ENCODE data around the gene SLC41A2. TPM values are rescaled to one million over a fixed set of nuclear protein-coding genes. Genes with fewer than 3 reads are reported as not detected.

Gene SLC41A2, protein sequence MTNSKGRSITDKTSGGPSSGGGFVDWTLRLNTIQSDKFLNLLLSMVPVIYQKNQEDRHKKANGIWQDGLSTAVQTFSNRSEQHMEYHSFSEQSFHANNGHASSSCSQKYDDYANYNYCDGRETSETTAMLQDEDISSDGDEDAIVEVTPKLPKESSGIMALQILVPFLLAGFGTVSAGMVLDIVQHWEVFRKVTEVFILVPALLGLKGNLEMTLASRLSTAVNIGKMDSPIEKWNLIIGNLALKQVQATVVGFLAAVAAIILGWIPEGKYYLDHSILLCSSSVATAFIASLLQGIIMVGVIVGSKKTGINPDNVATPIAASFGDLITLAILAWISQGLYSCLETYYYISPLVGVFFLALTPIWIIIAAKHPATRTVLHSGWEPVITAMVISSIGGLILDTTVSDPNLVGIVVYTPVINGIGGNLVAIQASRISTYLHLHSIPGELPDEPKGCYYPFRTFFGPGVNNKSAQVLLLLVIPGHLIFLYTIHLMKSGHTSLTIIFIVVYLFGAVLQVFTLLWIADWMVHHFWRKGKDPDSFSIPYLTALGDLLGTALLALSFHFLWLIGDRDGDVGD
- total RNA-seq (4.7 TPM), polyA plus RNA-seq (under 1 TPM in 3 of 4 donors, not detected in 1; 0.32 to 0.64 (median 0.47) TPM)

DNA sequence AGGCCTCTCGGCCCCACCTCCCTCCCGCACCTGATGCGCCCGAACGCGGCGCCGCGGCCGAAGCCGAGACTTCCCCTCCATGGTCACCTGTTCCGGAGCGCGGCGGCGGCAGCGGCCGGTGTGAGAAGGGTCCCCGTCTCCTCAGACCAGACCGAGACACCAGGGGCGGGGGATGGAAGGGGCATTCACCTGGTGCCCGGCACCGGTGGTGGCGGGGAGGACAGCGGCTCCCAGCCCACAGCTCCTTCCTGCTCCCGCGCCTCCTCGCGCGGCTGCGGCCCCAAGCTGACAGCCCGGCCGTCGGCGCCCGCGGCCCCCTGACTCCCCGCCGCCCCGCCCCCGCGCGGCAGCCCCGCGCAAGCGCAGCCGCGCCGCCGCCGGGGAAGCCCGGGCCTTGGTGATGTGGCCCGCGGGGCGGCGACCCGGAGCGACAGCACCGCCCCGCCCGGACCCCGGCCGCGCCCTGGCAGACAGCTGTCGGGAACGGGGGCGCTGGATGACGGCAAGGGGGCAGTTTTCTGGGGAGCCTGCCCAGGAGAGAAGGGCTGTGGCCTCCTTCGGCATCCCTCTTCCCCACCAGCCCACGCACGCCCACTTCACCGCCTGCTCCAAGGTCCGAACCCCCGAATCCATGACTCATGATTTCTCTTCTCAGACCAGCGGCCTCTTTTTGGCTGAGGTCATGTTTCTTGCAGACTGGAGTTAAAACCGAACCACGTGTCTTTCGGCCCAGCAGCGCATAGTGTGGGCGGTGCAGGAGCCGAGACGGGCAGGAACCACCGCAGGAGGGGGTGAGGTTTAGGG is at the start of gene SLC41A2:
Gene SLC41A2, minus strand, starts transcription at position 290 of the 804 bp plus-strand sequence. CDS start 29,763 bp downstream, outside the sequence.
- H3K4me1 Mint-ChIP-seq, result peaks cover 7 to 22% (median 12%) of the 10 kb centered on the region in 4 donors
- Histone ChIP-seq H3K4me1 (ENCODE audit: control insufficient read depth, insufficient read depth, low read length, poor library complexity, severe bottlenecking) (peaks cover 13% of the 10 kb centered on the region), H3K9me3 (ENCODE audit: control insufficient read depth in 2 of 2, low read length in 2 of 2) (no peaks in the 10 kb centered on the region), H3K27ac (ENCODE audit: insufficient read depth, low read length, poor library complexity, severe bottlenecking) (peak within 1 kb of the TSS; percentile 63), H3K27me3 (ENCODE audit: control insufficient read depth, insufficient read depth, low read length) (peaks cover 2% of the 10 kb centered on the region), H3K4me3 (ENCODE audit: low read depth, low read length) (peak within 1 kb of the TSS; percentile 68), H3K36me3 (ENCODE audit: control insufficient read depth, insufficient read depth, low read length) (no peaks in the 10 kb centered on the region)
- peak within 1 kb of the TSS; percentile 92 to 98 (median 97) for H3K4me3 Mint-ChIP-seq
- DNase-seq (peak; percentile 67 to 87 (median 76)), ATAC-seq (ENCODE audit: low read depth in 2 of 2) (peak; percentile 94)
- peaks cover 9% of the 10 kb centered on the region for H3K27me3 Mint-ChIP-seq
- H3K9me3 Mint-ChIP-seq, result no peaks in the 10 kb centered on the region
- no peaks in the 10 kb centered on the region for H3K36me3 Mint-ChIP-seq
- peak within 1 kb of the TSS; percentile 50 to 94 (median 90) for H3K27ac Mint-ChIP-seq

DNA sequence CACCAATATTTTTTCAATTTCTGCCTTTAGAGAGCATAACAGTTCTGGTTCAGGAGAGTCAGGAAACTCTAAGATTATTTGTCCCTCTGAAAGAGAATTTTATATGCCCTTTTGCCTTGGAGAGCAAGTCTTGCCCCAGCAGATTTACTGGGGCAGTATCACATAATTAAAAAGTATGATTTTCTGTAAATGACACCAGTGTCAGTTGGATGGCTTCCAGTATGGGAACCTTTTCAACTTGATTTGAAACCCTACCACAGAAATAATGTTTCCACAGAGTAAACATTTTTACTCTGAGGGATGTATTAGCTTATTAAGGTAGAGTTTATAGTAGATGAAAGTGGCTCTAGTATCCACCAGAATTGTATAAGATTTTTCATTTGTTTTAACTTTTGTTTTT is 43.4 kb upstream of the SLC41A2 start:
- Histone ChIP-seq H3K4me1 (ENCODE audit: control insufficient read depth, insufficient read depth, low read length, poor library complexity, severe bottlenecking) (no peaks in the 10 kb centered on the region), H3K27ac (ENCODE audit: insufficient read depth, low read length, poor library complexity, severe bottlenecking) (no peak overlapping the region), H3K36me3 (ENCODE audit: control insufficient read depth, insufficient read depth, low read length) (peaks cover 56% of the 10 kb centered on the region), H3K27me3 (ENCODE audit: control insufficient read depth, insufficient read depth, low read length) (no peaks in the 10 kb centered on the region), H3K4me3 (ENCODE audit: low read depth, low read length) (no peak overlapping the region), H3K9me3 (ENCODE audit: control insufficient read depth in 2 of 2, low read length in 2 of 2) (peaks cover 11 to 15% of the 10 kb centered on the region in 2 experiments)
- no peaks in the 10 kb centered on the region for H3K27me3 Mint-ChIP-seq
- peaks cover 2 to 26% (median 15%) of the 10 kb centered on the region in 4 donors for H3K4me1 Mint-ChIP-seq
- no peak overlapping the region for H3K27ac Mint-ChIP-seq
- peaks cover 0 to 23% (median 13%) of the 10 kb centered on the region in 7 donors for H3K9me3 Mint-ChIP-seq
- DNase-seq (no peak), ATAC-seq (ENCODE audit: low read depth in 2 of 2) (no peak)
- peaks cover 86% of the 10 kb centered on the region for H3K36me3 Mint-ChIP-seq
- H3K4me3 Mint-ChIP-seq, result no peak overlapping the region

DNA sequence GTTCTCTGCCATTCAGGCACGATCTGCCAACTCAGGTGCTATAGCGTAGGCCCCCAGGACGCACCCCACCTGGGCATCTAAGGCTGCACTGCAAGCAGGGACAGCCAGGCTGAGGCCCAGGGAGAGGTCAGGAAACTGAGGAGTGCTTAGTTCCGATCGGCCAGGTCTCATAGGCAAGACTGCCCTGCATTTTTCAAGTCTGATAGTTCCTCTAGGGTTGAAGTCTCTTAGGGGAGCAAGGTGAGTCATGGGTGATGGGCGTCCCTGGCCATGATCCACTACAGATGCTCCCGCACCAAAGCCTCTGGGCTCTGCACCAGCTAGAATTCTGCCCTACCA is 41.2 kb upstream of the SLC41A2 start:
- peaks cover 84% of the 10 kb centered on the region for H3K36me3 Mint-ChIP-seq
- peaks cover 0 to 20% (median 13%) of the 10 kb centered on the region in 4 donors for H3K4me1 Mint-ChIP-seq
- Histone ChIP-seq H3K9me3 (ENCODE audit: control insufficient read depth in 2 of 2, low read length in 2 of 2) (peaks cover 11 to 15% of the 10 kb centered on the region in 2 experiments), H3K27ac (ENCODE audit: insufficient read depth, low read length, poor library complexity, severe bottlenecking) (no peak overlapping the region), H3K4me3 (ENCODE audit: low read depth, low read length) (no peak overlapping the region), H3K4me1 (ENCODE audit: control insufficient read depth, insufficient read depth, low read length, poor library complexity, severe bottlenecking) (no peaks in the 10 kb centered on the region), H3K27me3 (ENCODE audit: control insufficient read depth, insufficient read depth, low read length) (no peaks in the 10 kb centered on the region), H3K36me3 (ENCODE audit: control insufficient read depth, insufficient read depth, low read length) (peaks cover 73% of the 10 kb centered on the region)
- DNase-seq (no peak), ATAC-seq (ENCODE audit: low read depth in 2 of 2) (no peak)
- H3K9me3 Mint-ChIP-seq, result peaks cover 0 to 23% (median 13%) of the 10 kb centered on the region in 7 donors
- no peak overlapping the region for H3K27ac Mint-ChIP-seq
- H3K4me3 Mint-ChIP-seq, result no peak overlapping the region
- no peaks in the 10 kb centered on the region for H3K27me3 Mint-ChIP-seq

DNA sequence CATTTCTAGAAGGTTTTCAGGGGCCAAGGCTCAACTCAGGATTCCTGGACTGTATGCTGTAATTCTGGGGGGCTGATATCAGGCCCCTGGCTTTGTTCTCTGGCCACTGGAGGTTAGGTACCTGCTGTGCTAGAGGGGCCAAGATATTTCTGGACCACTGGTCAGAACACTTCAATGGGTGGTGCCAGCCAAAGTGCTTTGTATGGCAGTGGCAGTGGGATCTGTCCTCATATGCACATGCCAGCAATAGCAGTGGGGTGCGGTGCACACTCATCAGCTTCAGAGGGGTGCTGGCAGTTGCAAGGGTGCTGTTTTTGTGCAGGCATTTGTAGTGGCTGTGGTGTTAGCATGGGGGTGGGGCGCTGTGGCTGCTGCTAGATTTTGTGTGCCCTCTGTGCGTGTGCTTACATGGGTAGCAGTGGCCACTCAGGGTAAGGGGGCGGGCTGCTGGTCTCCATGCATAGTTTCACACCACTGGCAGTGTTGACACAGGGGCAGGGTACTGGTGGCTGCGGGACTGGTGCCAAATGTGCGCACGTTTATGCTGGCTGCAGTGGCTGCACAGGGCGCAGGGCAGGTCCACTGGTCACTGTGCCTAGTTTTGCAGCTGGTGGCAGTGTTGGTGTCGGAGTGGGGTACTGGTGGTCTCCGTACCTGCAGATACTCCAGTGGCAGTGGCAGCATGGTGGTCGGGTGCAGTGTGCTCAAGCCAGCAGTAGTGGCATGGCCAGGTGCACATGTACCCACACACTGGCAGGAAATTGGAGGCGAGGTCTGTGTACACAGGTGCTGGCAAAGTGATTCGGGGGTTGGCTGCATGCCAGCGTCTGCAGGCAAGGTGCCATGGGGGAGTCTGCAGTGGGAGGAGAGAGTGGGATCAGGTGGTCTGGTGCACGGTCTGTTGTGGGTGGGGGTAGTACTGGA is 40.6 kb upstream of the SLC41A2 start:
- H3K4me1 Mint-ChIP-seq, result peaks cover 0 to 20% (median 12%) of the 10 kb centered on the region in 4 donors
- H3K4me1 ChIP-seq (ENCODE audit: control insufficient read depth, insufficient read depth, low read length, poor library complexity, severe bottlenecking), result no peaks in the 10 kb centered on the region
- peaks cover 11 to 15% of the 10 kb centered on the region in 2 experiments for H3K9me3 ChIP-seq (ENCODE audit: control insufficient read depth in 2 of 2, low read length in 2 of 2)
- ATAC-seq (ENCODE audit: low read depth in 2 of 2), result no peak
- H3K36me3 Mint-ChIP-seq, result peaks cover 82% of the 10 kb centered on the region
- H3K27me3 ChIP-seq (ENCODE audit: control insufficient read depth, insufficient read depth, low read length), result no peaks in the 10 kb centered on the region
- no peak overlapping the region for H3K4me3 Mint-ChIP-seq
- H3K4me3 ChIP-seq (ENCODE audit: low read depth, low read length), result no peak overlapping the region
- peak overlapping the region in 2 of 3 donors; percentile 16 to 67 for H3K27ac Mint-ChIP-seq
- H3K27me3 Mint-ChIP-seq, result no peaks in the 10 kb centered on the region
- DNase-seq, result no peak
- H3K27ac ChIP-seq (ENCODE audit: insufficient read depth, low read length, poor library complexity, severe bottlenecking), result no peak overlapping the region
- peaks cover 0 to 23% (median 11%) of the 10 kb centered on the region in 7 donors for H3K9me3 Mint-ChIP-seq
- H3K36me3 ChIP-seq (ENCODE audit: control insufficient read depth, insufficient read depth, low read length), result peaks cover 76% of the 10 kb centered on the region

DNA sequence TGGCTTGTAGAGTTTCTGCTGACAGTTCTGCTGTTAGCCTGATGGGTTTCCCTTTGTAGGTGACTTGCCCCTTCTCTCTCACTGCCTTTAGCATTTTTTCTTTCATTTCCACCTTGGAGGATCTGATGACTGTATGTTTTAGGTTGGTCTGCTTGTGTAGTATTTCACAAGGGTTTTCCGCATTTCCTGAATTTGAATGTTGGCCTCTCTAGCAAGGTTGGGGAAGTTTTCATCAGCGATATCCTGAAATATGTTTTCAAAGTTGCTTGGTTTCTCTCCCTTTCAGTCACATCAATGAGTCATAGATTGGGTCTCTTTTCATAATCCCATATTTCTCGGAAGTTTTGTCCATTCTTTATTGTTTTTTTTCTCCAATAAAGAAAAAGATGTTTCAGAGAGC is 39.5 kb upstream of the SLC41A2 start:
- Histone ChIP-seq H3K27me3 (ENCODE audit: control insufficient read depth, insufficient read depth, low read length) (no peaks in the 10 kb centered on the region), H3K36me3 (ENCODE audit: control insufficient read depth, insufficient read depth, low read length) (peaks cover 70% of the 10 kb centered on the region), H3K4me1 (ENCODE audit: control insufficient read depth, insufficient read depth, low read length, poor library complexity, severe bottlenecking) (no peaks in the 10 kb centered on the region), H3K4me3 (ENCODE audit: low read depth, low read length) (no peak overlapping the region), H3K27ac (ENCODE audit: insufficient read depth, low read length, poor library complexity, severe bottlenecking) (no peak overlapping the region), H3K9me3 (ENCODE audit: control insufficient read depth in 2 of 2, low read length in 2 of 2) (peaks cover 11 to 15% of the 10 kb centered on the region in 2 experiments)
- H3K27ac Mint-ChIP-seq, result no peak overlapping the region
- H3K4me1 Mint-ChIP-seq, result peaks cover 0 to 20% (median 12%) of the 10 kb centered on the region in 4 donors
- no peak overlapping the region for H3K4me3 Mint-ChIP-seq
- ATAC-seq (ENCODE audit: low read depth in 2 of 2) (no peak), DNase-seq (no peak)
- no peaks in the 10 kb centered on the region for H3K27me3 Mint-ChIP-seq
- peaks cover 0 to 23% (median 11%) of the 10 kb centered on the region in 7 donors for H3K9me3 Mint-ChIP-seq
- peaks cover 81% of the 10 kb centered on the region for H3K36me3 Mint-ChIP-seq

DNA sequence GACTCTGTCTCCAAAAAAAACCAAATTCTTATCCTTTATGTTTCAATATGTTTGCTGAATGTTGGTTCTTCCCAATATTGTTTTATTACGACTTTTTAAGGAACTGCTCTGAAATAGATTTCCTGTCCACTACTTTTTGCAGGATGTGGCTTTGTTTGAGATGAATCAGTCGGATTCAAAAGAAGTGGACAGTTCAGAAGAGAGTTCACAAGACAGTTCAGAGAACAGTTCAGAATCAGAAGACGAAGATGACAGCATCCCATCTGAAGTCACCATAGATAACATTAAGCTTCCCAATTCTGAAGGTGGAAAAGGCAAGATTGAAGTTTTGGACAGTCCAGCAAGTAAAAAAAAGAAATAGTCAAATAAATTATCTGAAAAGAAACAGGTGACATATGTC is 36.2 kb upstream of the SLC41A2 start:
- Histone ChIP-seq H3K27me3 (ENCODE audit: control insufficient read depth, insufficient read depth, low read length) (no peaks in the 10 kb centered on the region), H3K36me3 (ENCODE audit: control insufficient read depth, insufficient read depth, low read length) (peaks cover 58% of the 10 kb centered on the region), H3K4me1 (ENCODE audit: control insufficient read depth, insufficient read depth, low read length, poor library complexity, severe bottlenecking) (no peaks in the 10 kb centered on the region), H3K4me3 (ENCODE audit: low read depth, low read length) (no peak overlapping the region), H3K9me3 (ENCODE audit: control insufficient read depth in 2 of 2, low read length in 2 of 2) (no peaks in the 10 kb centered on the region), H3K27ac (ENCODE audit: insufficient read depth, low read length, poor library complexity, severe bottlenecking) (no peak overlapping the region)
- Mint-ChIP-seq H3K27ac (no peak overlapping the region), H3K36me3 (peaks cover 80% of the 10 kb centered on the region), H3K4me3 (no peak overlapping the region), H3K4me1 (peaks cover 14 to 26% (median 18%) of the 10 kb centered on the region in 4 donors), H3K27me3 (no peaks in the 10 kb centered on the region), H3K9me3 (peaks cover 0 to 3% (median 0%) of the 10 kb centered on the region in 7 donors)
- DNase-seq (no peak), ATAC-seq (ENCODE audit: low read depth in 2 of 2) (no peak)

Measured in CD4-positive, CD25-positive, alpha-beta regulatory T cell (primary cell).